ENCODE results near the gene UBALD1.

GRCh38 chr16:4580250-4580649 lies 34.4 kb downstream of the UBALD1 start:
- no peak for TF ChIP-seq CTCF (IDR thresholded peaks at IDR 0.05 in 8 of 11, conservative IDR thresholded peaks at IDR 0.05 in 3 of 11)
- TF ChIP-seq POLR2A (IDR thresholded peaks at IDR 0.05) = no peak
